Memory B cell (primary cell): ENCODE results near the gene RAPH1.
"Not testable (repeated sequence)": the region's sequence is repeated elsewhere in the genome, so short reads cannot be mapped to it uniquely, and the experiment has no call there.

Experiments
- ATAC-seq: fragments of 150-1000 bp; cut with Tn5 transposase; 2 replicates; pipeline ENCODE4 v1.10.0; 2021; ENCODE audit warnings: low read depth, mild to moderate bottlenecking, moderate library complexity
- DNase-seq, 2 donors: peaks; one replicate each; pipeline ENCODE4 v3.0.0; 2022; ENCODE audit warnings: low spot score in 2 of 2
- H3K27ac Mint-ChIP-seq: one replicate; pipeline ENCODE4 v1.8.0; 2022; ENCODE audit warnings: mild to moderate bottlenecking, moderate library complexity, mixed read lengths
- H3K27me3 Mint-ChIP-seq: one replicate; pipeline ENCODE4 v1.8.0; 2022; ENCODE audit warnings: mixed read lengths
- H3K36me3 Mint-ChIP-seq: one replicate; pipeline ENCODE4 v1.8.0; 2022; ENCODE audit warnings: mild to moderate bottlenecking, mixed read lengths
- H3K4me1 Mint-ChIP-seq: one replicate; pipeline ENCODE4 v1.8.0; 2022; ENCODE audit warnings: mixed read lengths
- H3K4me3 Mint-ChIP-seq: one replicate; pipeline ENCODE4 v1.8.0; 2022; ENCODE audit warnings: mild to moderate bottlenecking, moderate library complexity, mixed read lengths
- H3K9me3 Mint-ChIP-seq: one replicate; pipeline ENCODE4 v1.8.0; 2022; ENCODE audit warnings: mixed read lengths

RAPH1 gene

DNA sequence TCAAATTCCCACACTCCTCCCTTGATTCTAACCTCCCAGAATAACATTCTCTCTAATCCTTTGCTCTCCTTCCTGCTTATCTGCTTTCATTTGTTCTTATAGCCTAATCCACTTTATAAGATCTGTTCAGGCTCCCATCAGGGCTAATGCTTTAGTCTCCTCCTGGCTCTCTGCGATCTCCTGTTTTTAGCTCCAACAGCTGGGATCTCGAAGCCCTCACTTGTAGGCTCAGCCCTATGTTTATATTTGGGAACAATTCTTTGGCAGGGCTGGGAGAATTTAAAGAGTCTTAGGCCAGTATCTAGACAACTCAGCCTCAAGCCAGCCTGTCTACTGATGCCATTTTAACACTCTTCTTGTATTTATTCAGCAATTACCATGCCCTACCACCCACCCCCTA is 27.2 kb upstream of the RAPH1 start:
- Mint-ChIP-seq H3K27ac (no peak overlapping the region), H3K9me3 (no peaks in the 10 kb centered on the region), H3K36me3 (no peaks in the 10 kb centered on the region), H3K27me3 (no peaks in the 10 kb centered on the region), H3K4me1 (no peaks in the 10 kb centered on the region), H3K4me3 (no peak overlapping the region)
- no peak for DNase-seq
- ATAC-seq = no peak

DNA sequence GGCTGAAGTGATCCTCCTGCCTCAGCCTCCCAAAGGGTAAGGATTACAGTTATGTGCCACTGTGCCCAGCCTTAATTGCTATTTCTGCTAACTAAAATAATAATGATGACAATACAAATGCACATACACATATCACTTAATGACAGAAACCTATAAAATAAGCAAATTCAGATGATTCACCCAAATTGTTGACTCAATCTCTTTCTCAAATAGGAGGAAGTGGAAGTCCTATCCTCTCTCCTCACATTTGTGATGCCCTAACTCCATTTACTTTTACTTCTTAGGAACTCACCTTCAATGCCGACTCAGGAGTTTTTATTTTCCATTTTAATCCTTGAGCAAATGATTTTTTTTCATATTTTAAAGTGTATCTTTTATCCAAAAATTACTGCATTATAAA is 24.5 kb upstream of the RAPH1 start:
- ATAC-seq (no peak), DNase-seq (no peak)
- Mint-ChIP-seq H3K27ac (no peak overlapping the region), H3K9me3 (no peaks in the 10 kb centered on the region), H3K36me3 (no peaks in the 10 kb centered on the region), H3K27me3 (no peaks in the 10 kb centered on the region), H3K4me3 (no peak overlapping the region), H3K4me1 (no peaks in the 10 kb centered on the region)

DNA sequence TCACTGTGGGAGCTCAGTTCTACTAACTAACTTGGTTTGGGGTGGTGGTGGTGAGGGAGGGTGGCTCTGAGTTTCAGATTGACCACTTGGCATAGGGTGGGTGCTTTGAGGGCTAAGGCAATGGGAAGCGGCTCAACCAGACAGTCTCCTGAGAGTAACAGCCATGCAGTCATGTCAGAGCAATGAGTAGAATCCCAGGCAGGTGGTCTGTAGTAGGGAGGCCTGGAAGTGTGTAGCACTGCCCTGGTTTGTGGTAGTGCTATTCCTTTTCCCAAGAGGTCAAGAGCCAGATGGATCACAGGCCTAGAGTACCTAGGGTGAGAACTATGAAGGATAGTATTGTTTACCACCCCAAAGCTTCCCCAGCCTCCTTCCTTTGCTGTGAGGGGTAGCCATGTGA is 18.7 kb upstream of the RAPH1 start:
- H3K36me3 Mint-ChIP-seq = peaks cover 2% of the 10 kb centered on the region
- no peak overlapping the region for H3K27ac Mint-ChIP-seq
- H3K27me3 Mint-ChIP-seq = peaks cover 12% of the 10 kb centered on the region
- H3K4me3 Mint-ChIP-seq = no peak overlapping the region
- no peaks in the 10 kb centered on the region for H3K4me1 Mint-ChIP-seq
- H3K9me3 Mint-ChIP-seq = peaks cover 1% of the 10 kb centered on the region
- DNase-seq (no peak), ATAC-seq (no peak)

DNA sequence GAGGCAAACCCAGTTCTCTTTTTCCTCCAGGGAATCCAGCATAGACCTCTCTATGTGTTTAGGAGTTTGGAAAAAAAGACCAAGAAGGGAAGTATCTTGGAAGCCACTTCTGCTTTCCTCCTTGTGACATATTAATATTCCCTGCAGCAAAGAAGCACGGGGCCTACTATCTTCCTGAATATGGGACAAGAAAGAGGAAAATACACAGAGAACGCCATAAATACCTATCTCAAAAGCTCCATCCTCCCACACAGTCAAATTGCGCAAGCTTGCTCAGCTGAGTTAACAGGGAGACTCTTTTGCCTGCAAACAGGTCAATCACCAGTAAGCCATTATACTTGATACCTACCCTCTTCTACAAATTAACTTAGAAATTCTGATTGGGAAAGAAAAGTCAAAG is 16.7 kb upstream of the RAPH1 start:
- H3K4me3 Mint-ChIP-seq = no peak overlapping the region
- H3K36me3 Mint-ChIP-seq = peaks cover 2% of the 10 kb centered on the region
- H3K27me3 Mint-ChIP-seq = peaks cover 12% of the 10 kb centered on the region
- DNase-seq (no peak), ATAC-seq (no peak)
- no peak overlapping the region for H3K27ac Mint-ChIP-seq
- H3K9me3 Mint-ChIP-seq = peaks cover 1% of the 10 kb centered on the region
- H3K4me1 Mint-ChIP-seq = no peaks in the 10 kb centered on the region

DNA sequence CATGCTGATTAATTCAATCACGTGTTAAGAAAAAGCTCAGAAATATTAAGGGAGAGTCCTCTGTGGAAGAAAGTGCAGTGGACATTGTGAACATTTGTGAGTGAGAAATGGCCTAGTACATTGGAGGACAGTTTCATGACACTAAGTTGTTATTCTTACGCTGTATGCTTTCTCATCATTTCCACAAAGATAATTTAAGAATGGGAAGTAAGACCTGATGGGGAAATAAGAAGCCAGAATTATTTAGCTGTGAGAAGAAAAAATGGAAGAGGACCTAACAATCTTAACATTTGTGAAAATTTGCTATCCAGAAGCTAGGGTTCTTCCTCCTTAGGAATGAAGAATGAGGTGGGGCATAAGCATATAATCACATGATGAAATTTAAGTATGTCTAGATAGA is 15.2 kb upstream of the RAPH1 start:
- ATAC-seq (no peak), DNase-seq (no peak)
- Mint-ChIP-seq H3K36me3 (peaks cover 2% of the 10 kb centered on the region), H3K27ac (no peak overlapping the region), H3K9me3 (peaks cover 1% of the 10 kb centered on the region), H3K27me3 (peaks cover 12% of the 10 kb centered on the region), H3K4me3 (no peak overlapping the region), H3K4me1 (no peaks in the 10 kb centered on the region)

DNA sequence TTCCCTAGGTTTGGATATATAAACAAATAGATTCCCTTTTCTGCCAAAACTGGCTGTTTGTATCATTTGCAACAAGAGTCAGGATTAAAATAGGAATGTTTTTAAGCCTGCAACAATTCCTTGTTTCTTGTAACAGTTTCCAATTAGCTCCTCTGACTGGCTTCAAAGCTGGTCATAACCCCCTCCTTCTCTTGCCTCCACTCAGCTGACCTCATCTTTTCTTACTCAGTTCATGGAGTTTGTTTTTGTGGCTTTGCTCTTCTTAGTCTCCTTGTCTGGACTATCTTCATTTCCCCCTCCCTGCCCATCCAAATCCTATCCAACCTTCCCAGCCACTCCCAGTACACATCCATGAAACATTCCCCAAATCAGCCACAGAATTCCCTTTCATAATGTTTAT is 14.3 kb upstream of the RAPH1 start:
- Mint-ChIP-seq H3K4me3 (no peak overlapping the region), H3K27me3 (peaks cover 13% of the 10 kb centered on the region), H3K36me3 (peaks cover under 1% of the 10 kb centered on the region), H3K9me3 (peaks cover 2% of the 10 kb centered on the region), H3K27ac (no peak overlapping the region), H3K4me1 (no peaks in the 10 kb centered on the region)
- DNase-seq (no peak), ATAC-seq (no peak)

DNA sequence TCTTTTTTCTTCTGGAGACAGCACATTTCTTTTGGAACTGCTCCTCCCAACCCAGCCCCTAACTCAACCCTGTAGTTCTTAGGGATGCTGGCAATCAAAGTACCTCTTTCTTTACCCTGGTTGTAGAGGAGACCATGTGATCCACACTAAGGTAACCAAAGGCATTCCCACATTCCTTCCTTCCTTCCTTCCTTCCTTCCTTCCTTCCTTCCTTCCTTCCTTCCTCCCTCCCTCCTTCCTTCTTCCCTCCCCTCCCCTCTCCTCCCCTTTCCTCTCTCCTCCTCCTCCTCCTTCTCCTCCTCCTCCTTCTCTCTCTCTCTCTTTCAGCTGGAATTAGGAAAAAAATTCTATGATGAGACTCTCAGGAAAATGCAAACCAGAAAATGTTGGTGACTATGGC is 13.8 kb upstream of the RAPH1 start:
- no peak for ATAC-seq
- H3K9me3 Mint-ChIP-seq = peaks cover 2% of the 10 kb centered on the region
- H3K27me3 Mint-ChIP-seq = peaks cover 13% of the 10 kb centered on the region
- no peaks in the 10 kb centered on the region for H3K4me1 Mint-ChIP-seq
- no peaks in the 10 kb centered on the region for H3K36me3 Mint-ChIP-seq
- H3K4me3 Mint-ChIP-seq = no peak overlapping the region
- no peak overlapping the region for H3K27ac Mint-ChIP-seq
- no peak for DNase-seq

DNA sequence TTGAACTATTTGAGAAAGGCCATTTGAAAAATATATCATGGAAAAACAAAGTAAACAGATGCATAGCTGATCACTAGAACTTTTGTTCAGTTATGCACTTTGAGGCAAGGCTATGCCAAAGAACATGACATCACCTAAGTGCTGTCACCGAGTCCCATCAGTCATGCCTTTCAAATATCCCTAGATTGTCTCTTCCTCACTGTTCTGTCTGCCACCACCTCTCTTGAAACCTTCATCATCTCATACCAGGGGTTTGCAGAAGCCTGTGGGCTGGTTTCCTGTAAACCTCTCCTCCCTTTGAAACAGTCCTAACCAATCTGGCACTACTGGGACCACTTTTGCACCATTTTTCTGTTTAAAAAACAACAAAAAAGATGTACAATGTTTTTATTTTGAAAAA is 12.3 kb upstream of the RAPH1 start:
- H3K4me1 Mint-ChIP-seq = no peaks in the 10 kb centered on the region
- ATAC-seq = no peak
- no peak overlapping the region for H3K4me3 Mint-ChIP-seq
- H3K9me3 Mint-ChIP-seq = peaks cover 2% of the 10 kb centered on the region
- no peak overlapping the region for H3K27ac Mint-ChIP-seq
- H3K36me3 Mint-ChIP-seq = no peaks in the 10 kb centered on the region
- peaks cover 14% of the 10 kb centered on the region for H3K27me3 Mint-ChIP-seq
- DNase-seq = no peak

DNA sequence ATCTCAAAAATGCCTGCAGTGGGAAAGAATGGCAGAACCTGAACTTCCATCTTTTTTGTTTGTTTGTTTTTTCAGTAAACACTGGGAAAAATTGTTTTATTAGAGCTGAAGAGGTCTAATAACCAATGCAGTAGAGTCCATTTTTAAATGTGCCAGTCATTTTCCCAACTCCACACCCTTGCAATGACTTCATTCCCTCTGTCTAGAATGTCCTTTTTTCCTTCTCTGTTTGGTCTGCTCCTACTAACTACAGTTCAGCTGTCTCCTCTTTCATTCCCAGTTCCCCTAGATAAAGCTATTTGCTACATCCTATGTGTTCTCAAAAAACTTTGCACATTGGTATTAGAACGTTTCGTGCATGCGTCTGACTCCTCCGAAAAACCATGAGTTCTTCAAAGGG is 9.3 kb upstream of the RAPH1 start:
- no peak for DNase-seq
- H3K27me3 Mint-ChIP-seq = peaks cover 10% of the 10 kb centered on the region
- peaks cover 2% of the 10 kb centered on the region for H3K9me3 Mint-ChIP-seq
- no peak for ATAC-seq
- H3K4me3 Mint-ChIP-seq = no peak overlapping the region
- no peaks in the 10 kb centered on the region for H3K4me1 Mint-ChIP-seq
- H3K27ac Mint-ChIP-seq = no peak overlapping the region
- no peaks in the 10 kb centered on the region for H3K36me3 Mint-ChIP-seq

DNA sequence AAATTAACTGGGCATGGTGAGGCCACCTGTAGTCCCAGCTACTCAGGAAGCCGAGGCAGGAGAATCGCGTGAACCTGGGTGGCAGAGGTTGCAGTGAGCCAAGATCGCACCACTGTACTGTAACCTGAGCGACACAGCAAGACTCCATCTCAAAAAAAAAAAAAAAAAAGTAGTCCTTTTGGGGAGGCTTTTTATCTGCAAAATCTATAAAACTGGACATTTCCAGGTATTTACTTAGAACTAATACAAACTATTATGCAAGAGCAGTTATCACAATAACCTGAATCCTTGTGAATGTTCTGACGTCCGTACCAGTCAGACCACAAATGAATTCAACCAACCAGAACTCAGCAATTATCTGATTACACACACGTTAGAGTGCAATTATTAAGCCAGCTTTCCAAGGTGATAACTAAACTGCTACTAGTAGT is 8.8 kb upstream of the RAPH1 start:
- Mint-ChIP-seq H3K9me3 (peaks cover 2% of the 10 kb centered on the region), H3K36me3 (no peaks in the 10 kb centered on the region), H3K27ac (no peak overlapping the region), H3K27me3 (peaks cover 8% of the 10 kb centered on the region), H3K4me3 (no peak overlapping the region), H3K4me1 (no peaks in the 10 kb centered on the region)
- DNase-seq = no peak
- no peak for ATAC-seq

DNA sequence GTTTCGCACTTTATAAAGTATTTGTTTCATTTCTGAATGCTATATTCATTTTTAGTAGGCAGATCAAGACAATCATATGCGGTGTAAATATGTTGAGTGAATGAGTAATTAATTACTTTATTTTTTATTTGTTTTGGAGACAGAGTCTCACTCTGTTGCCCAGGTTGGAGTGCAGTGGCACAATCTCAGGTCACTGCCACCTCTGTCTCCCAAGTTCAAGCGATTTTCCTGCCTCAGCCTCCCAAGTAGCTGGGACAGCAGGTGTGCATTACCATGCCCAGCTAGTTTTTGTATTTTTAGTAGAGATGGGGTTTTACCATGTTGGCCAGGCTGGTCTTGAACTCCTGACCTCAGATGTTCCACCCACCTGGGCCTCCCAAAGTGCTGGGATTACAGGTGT is 5.5 kb upstream of the RAPH1 start:
- peaks cover 24% of the 10 kb centered on the region for H3K27me3 Mint-ChIP-seq
- DNase-seq, H3K4me1 Mint-ChIP-seq, H3K27ac Mint-ChIP-seq, H3K36me3 Mint-ChIP-seq, ATAC-seq, H3K4me3 Mint-ChIP-seq: not testable (repeated sequence)
- peaks cover 11% of the 10 kb centered on the region for H3K9me3 Mint-ChIP-seq

DNA sequence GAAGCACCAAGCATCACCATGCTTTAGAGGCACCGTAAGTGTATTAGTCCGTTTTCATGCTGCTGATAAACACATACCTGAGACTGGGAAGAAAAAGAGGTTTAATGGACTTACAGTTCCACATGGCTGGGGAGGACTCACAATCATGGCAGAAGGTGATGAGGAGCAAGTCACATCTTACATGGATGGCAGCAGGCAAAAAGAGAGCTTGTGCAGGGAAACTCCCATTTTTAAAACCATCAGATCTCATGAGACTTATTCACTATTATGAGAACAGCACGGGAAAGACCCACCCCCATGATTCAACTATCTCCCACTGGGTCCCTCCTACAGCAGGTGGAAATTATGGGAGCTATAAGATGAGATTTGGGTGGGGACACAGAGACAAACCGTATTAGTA is 3.1 kb upstream of the RAPH1 start:
- not testable (repeated sequence) for H3K36me3 Mint-ChIP-seq, H3K27ac Mint-ChIP-seq, H3K4me3 Mint-ChIP-seq, DNase-seq, ATAC-seq
- Mint-ChIP-seq H3K27me3 (peaks cover 31% of the 10 kb centered on the region), H3K9me3 (peaks cover 12% of the 10 kb centered on the region), H3K4me1 (peaks cover 13% of the 10 kb centered on the region)

DNA sequence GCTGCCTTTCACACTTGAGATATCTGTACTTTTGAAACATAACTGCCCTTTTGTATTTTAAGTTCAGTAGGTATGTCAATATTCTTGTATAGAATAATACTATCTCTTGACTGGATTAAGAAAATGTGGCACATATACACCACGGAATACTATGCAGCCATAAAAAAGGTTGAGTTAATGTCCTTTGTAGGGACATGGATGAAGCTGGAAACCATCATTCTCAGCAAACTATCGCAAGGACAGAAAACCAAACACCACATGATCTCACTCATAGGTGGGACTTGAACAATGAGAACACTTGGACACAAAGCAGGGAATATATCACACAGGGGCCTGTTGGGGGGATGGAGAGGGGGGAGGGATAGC is 1.5 kb upstream of the RAPH1 start:
- Mint-ChIP-seq H3K9me3 (peaks cover 12% of the 10 kb centered on the region), H3K4me1 (peaks cover 13% of the 10 kb centered on the region)

DNA sequence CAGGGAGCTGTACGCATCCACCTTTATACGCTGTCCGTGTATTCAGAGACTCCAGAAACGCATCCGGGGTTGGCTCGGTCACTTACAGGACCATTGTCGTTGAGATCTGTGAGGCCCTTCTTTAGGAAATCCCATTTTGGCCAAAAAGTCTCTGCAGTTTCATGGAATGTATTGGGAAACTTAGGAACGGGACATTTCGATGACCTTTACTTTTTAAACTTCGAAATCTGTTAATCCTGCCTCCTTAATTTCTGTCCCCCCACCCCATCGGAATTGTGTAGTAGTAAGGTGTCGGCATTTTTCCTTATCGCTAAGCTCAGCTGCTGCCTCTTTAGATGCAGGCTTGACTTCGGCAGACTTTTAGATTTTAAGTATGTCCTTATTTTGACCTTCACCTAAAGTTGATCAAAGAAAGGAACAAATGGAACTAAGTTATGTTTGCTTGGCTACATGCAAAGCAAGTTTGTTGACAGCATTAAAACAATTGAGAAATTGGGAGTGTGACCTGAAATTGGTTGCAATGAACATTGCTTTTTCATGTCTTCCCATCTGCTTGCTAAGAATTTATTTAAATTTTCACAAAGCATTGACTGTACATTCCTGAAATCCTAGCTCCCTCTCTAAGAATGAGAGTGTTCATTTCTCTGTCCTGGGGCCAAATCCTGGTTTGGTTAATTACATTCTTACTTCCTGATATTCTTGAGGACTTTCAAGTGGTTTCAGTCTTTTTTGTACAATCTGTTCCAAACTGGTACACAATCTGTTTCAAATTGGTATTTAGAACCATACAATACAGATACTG is 884 bp upstream of the RAPH1 start:
- H3K4me1 Mint-ChIP-seq = peaks cover 13% of the 10 kb centered on the region
- DNase-seq (no peak), ATAC-seq (no peak)
- no peak overlapping the region for H3K27ac Mint-ChIP-seq
- H3K4me3 Mint-ChIP-seq = peak overlapping the region; percentile 89
- peaks cover 32% of the 10 kb centered on the region for H3K27me3 Mint-ChIP-seq
- H3K36me3 Mint-ChIP-seq = peaks cover 3% of the 10 kb centered on the region
- H3K9me3 Mint-ChIP-seq = peaks cover 12% of the 10 kb centered on the region

More for the DNA sequence above, 1.5 kb upstream of the RAPH1 start:
- H3K27ac Mint-ChIP-seq, DNase-seq, ATAC-seq, H3K36me3 Mint-ChIP-seq: not testable (repeated sequence)
- H3K27me3 Mint-ChIP-seq = peaks cover 32% of the 10 kb centered on the region
- H3K4me3 Mint-ChIP-seq = peak overlapping the region; percentile 40

DNA sequence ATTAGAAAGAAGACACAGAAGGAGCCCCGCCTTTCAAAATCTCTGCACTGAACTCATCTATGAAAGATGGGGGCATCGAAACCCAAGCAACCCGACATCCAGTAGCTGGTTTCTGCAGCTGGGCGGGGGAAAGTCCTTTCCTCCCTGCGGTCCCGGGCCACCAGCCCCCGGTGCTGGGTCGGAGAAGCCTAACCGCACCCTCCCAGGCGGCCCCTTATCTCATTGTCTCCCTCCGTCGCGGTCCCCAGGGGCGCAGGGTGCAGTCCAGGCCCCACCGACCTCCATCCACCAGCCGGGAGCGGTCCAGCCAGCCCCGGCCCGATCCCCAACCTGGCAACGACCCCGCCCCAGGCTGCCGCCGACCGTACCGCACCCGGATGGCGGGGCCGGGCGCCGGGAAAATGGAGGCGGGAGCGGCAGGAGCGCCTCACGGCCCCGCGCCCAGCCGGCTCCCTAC is 452 bp downstream of the RAPH1 start:
- ATAC-seq = peak; percentile 33
- peaks cover 40% of the 10 kb centered on the region for H3K27me3 Mint-ChIP-seq
- peaks cover 3% of the 10 kb centered on the region for H3K36me3 Mint-ChIP-seq
- H3K27ac Mint-ChIP-seq = no peak overlapping the region
- H3K4me3 Mint-ChIP-seq = peak overlapping the region; percentile 76
- H3K9me3 Mint-ChIP-seq = peaks cover 12% of the 10 kb centered on the region
- H3K4me1 Mint-ChIP-seq = peaks cover 13% of the 10 kb centered on the region
- DNase-seq = peak in 1 of 2 donors; percentile 25
